HS-5 (cell line): ENCODE data around the gene PDE8B.
A peak's percentile ranks its signal among the peaks of the same experiment; 100 is the strongest.

ENCODE experiments used
- DNase-seq: peaks from one replicate; pipeline ENCODE4 v3.0.0-alpha.2; 2012; ENCODE audit warnings: low read depth

Gene PDE8B

GRCh38 chr5:77319117-77319804, 108.8 kb downstream of the PDE8B start:
- DNase-seq: no peak

- no peak for DNase-seq
Measured at GRCh38 chr5:77321793-77322394, 111.4 kb downstream of the PDE8B start.

GRCh38 chr5:77322406-77322805, 111.9 kb downstream of the PDE8B start:
- DNase-seq: no peak

- DNase-seq: no peak
Measured at GRCh38 chr5:77325921-77326541, 115.6 kb downstream of the PDE8B start.

- no peak for DNase-seq
Measured at GRCh38 chr5:77326986-77327734, 116.7 kb downstream of the PDE8B start.

GRCh38 chr5:77328930-77329647, 118.6 kb downstream of the PDE8B start:
- DNase-seq: no peak

GRCh38 chr5:77329664-77330430, 119.4 kb downstream of the PDE8B start:
- no peak for DNase-seq

GRCh38 chr5:77333036-77333435, 122.6 kb downstream of the PDE8B start:
- no peak for DNase-seq

GRCh38 chr5:77333451-77334123, 123.1 kb downstream of the PDE8B start:
- no peak for DNase-seq

- DNase-seq: no peak
Measured at GRCh38 chr5:77337246-77337645, 126.8 kb downstream of the PDE8B start.

- no peak for DNase-seq
Measured at GRCh38 chr5:77337686-77338085, 127.2 kb downstream of the PDE8B start.

- DNase-seq: no peak
Measured at GRCh38 chr5:77339337-77339890, 128.9 kb downstream of the PDE8B start.

GRCh38 chr5:77343165-77343564, 132.7 kb downstream of the PDE8B start:
- DNase-seq: no peak

GRCh38 chr5:77347435-77348098, 137.1 kb downstream of the PDE8B start:
- DNase-seq: no peak

- DNase-seq: no peak
Measured at GRCh38 chr5:77353251-77353650, 142.8 kb downstream of the PDE8B start.

GRCh38 chr5:77354454-77354853, 144.0 kb downstream of the PDE8B start:
- DNase-seq: no peak

GRCh38 chr5:77355080-77355479, 144.6 kb downstream of the PDE8B start:
- no peak for DNase-seq

- no peak for DNase-seq
Measured at GRCh38 chr5:77355751-77356150, 145.3 kb downstream of the PDE8B start.

GRCh38 chr5:77356740-77357139, 146.3 kb downstream of the PDE8B start:
- DNase-seq: peak; percentile 30
